ENCODE results near the gene IWS1. TPM values are rescaled to one million over a fixed set of nuclear protein-coding genes. Genes with fewer than 3 reads are reported as not detected.

Gene IWS1
- total and polyA plus RNA-seq, 12 donors, result 37.4 to 64.8 (median 46.4) TPM

- DNase-seq, result no peak
- Histone ChIP-seq H3K36me3 (no peaks in the 10 kb centered on the region), H3K4me1 (peaks cover 0 to 14% (median 6%) of the 10 kb centered on the region in 9 donors), H3K27ac (peak overlapping the region in 1 of 10 donors; percentile 33), H3K27me3 (no peaks in the 10 kb centered on the region), H3K9me3 (peaks cover 0 to 5% (median 0%) of the 10 kb centered on the region in 11 donors), H3K4me3 (no peak overlapping the region)
- WGBS, 2 donors, result 82 to 84% methylated on average over 14 of the region's 14 CpGs
- ATAC-seq, result no peak
- no peak for TF ChIP-seq CTCF (IDR thresholded peaks at IDR 0.05)
- intact Hi-C loops (cut with DNase I), result no loop called here
These were observed 37.5 kb upstream of the IWS1 start for GRCh38 chr2:127563458-127564428.

- Histone ChIP-seq H3K9me3 (peaks cover 0 to 5% (median 0%) of the 10 kb centered on the region in 11 donors), H3K27ac (peak overlapping the region in 1 of 10 donors; percentile 40), H3K4me3 (no peak overlapping the region), H3K36me3 (no peaks in the 10 kb centered on the region), H3K27me3 (no peaks in the 10 kb centered on the region), H3K4me1 (peaks cover 0 to 12% (median 0%) of the 10 kb centered on the region in 9 donors)
- 87 to 95% methylated on average over 2 of the region's 2 CpGs for WGBS, 2 donors
- DNase-seq (no peak), ATAC-seq (no peak)
- intact Hi-C loops (cut with DNase I), result no loop called here
- TF ChIP-seq CTCF (IDR thresholded peaks at IDR 0.05), result no peak
These were observed 36.6 kb upstream of the IWS1 start for GRCh38 chr2:127562936-127563335.

GRCh38 chr2:127561371-127561770 lies 35.1 kb upstream of the IWS1 start:
- intact Hi-C loops (cut with DNase I), result no loop called here
- H3K4me1 ChIP-seq, result peaks cover 0 to 12% (median 0%) of the 10 kb centered on the region in 9 donors
- no peaks in the 10 kb centered on the region for H3K36me3 ChIP-seq
- no peak for TF ChIP-seq CTCF (IDR thresholded peaks at IDR 0.05)
- no peak for ATAC-seq
- no peak overlapping the region for H3K27ac ChIP-seq
- H3K4me3 ChIP-seq, result no peak overlapping the region
- no peak for DNase-seq
- no peaks in the 10 kb centered on the region for H3K27me3 ChIP-seq
- H3K9me3 ChIP-seq, result peaks cover 0 to 16% (median 3%) of the 10 kb centered on the region in 11 donors
- 86 to 91% methylated on average over 8 of the region's 8 CpGs for WGBS, 2 donors

GRCh38 chr2:127560931-127561280 lies 34.6 kb upstream of the IWS1 start:
- Histone ChIP-seq H3K4me1 (peaks cover 0 to 12% (median 0%) of the 10 kb centered on the region in 9 donors), H3K9me3 (peaks cover 0 to 21% (median 6%) of the 10 kb centered on the region in 11 donors), H3K4me3 (no peak overlapping the region), H3K27me3 (no peaks in the 10 kb centered on the region), H3K36me3 (no peaks in the 10 kb centered on the region), H3K27ac (no peak overlapping the region)
- ATAC-seq (no peak), DNase-seq (no peak)
- WGBS, 2 donors, result 85 to 93% methylated on average over 5 of the region's 5 CpGs
- intact Hi-C loops (cut with DNase I), result no loop called here
- no peak for TF ChIP-seq CTCF (IDR thresholded peaks at IDR 0.05)

All from heart right ventricle (tissue), 16 donors.